WTC11 (cell line): Measurements from ENCODE around the gene MRPL52. TPM values are rescaled to one million over a fixed set of nuclear protein-coding genes. Genes with fewer than 3 reads are reported as not detected.

ENCODE experiments used
- ATAC-seq: fragments of 200-7000 bp; cut with Tn5 transposase; 2 replicates; pipeline ENCODE4 v1.10.0; 2021; ENCODE audit warnings: mild to moderate bottlenecking, moderate library complexity
- CTCF ChIA-PET: fragments of 300-600 bp; sonication (Branson Sonifier 250); formaldehyde crosslinking; loops from one replicate; lab custom pipeline; 2021; ENCODE audit warnings: antibody characterized with exemption; lab: Charles Lee
- POLR2A ChIA-PET: fragments of 350-600 bp; sonication (Branson Sonifier 250); formaldehyde crosslinking; loops from one replicate; lab custom pipeline; 2021; ENCODE audit warnings: antibody characterized with exemption; lab: Charles Lee
- DNase-seq: peaks from one replicate; pipeline ENCODE4 v3.0.0; 2021; ENCODE audit warnings: low spot score
- H3K27ac Mint-ChIP-seq: 2 replicates; pipeline ENCODE4 v1.8.0; 2021; ENCODE audit warnings: mixed read lengths
- H3K27me3 Mint-ChIP-seq: 2 replicates; pipeline ENCODE4 v1.8.0; 2021; ENCODE audit warnings: low read depth, mild to moderate bottlenecking, moderate library complexity, mixed read lengths
- H3K36me3 Mint-ChIP-seq: 2 replicates; pipeline ENCODE4 v1.8.0; 2021; ENCODE audit warnings: mixed read lengths
- H3K4me1 Mint-ChIP-seq: 2 replicates; pipeline ENCODE4 v1.8.0; 2022; ENCODE audit warnings: mixed read lengths
- H3K4me3 Mint-ChIP-seq: 2 replicates; pipeline ENCODE4 v1.8.0; 2021; ENCODE audit warnings: mild to moderate bottlenecking, moderate library complexity, mixed read lengths
- H3K9me3 Mint-ChIP-seq: 2 replicates; pipeline ENCODE4 v1.8.0; 2021; ENCODE audit warnings: mixed read lengths
- ESRRA ChIP-seq: sonication (generic); formaldehyde crosslinking; IDR thresholded peaks from 2 replicates; pipeline ENCODE4 v1.8.1; 2022; ENCODE audit warnings: mild to moderate bottlenecking, missing genetic modification reagents, borderline replicate concordance
- FOXP4 ChIP-seq: sonication (generic); formaldehyde crosslinking; IDR thresholded peaks from 2 replicates; pipeline ENCODE4 v1.8.0; 2022; ENCODE audit warnings: mild to moderate bottlenecking, missing genetic modification reagents
- GABPB1 ChIP-seq: sonication (generic); formaldehyde crosslinking; IDR thresholded peaks from 2 replicates; pipeline ENCODE4 v1.8.1; 2023; ENCODE audit warnings: mild to moderate bottlenecking, missing genetic modification reagents
- HMGA2 ChIP-seq: fragments of 250-450 bp; sonication (Bioruptor Pico); IDR thresholded peaks from 2 replicates; pipeline ENCODE4 v1.4.0; 2021; ENCODE audit warnings: mild to moderate bottlenecking, moderate library complexity
- MYBL2 ChIP-seq: sonication (generic); formaldehyde crosslinking; IDR thresholded peaks from 2 replicates; pipeline ENCODE4 v1.8.1; 2023; ENCODE audit warnings: mild to moderate bottlenecking, moderate library complexity, missing genetic modification reagents
- NFE2L1 ChIP-seq: sonication (generic); formaldehyde crosslinking; IDR thresholded peaks from 2 replicates; pipeline ENCODE4 v1.8.1; 2023; ENCODE audit warnings: missing genetic modification reagents
- NR2C2 ChIP-seq: sonication (generic); formaldehyde crosslinking; IDR thresholded peaks from 2 replicates; pipeline ENCODE4 v1.8.0; 2022; ENCODE audit warnings: mild to moderate bottlenecking, missing genetic modification reagents
- NR3C1 ChIP-seq: sonication (generic); formaldehyde crosslinking; conservative IDR thresholded peaks from 2 replicates; pipeline ENCODE4 v1.8.1; 2023; ENCODE audit warnings: low read depth, mild to moderate bottlenecking, missing genetic modification reagents
- SMAD3 ChIP-seq: sonication (generic); formaldehyde crosslinking; IDR thresholded peaks from 2 replicates; pipeline ENCODE4 v1.8.0; 2022; ENCODE audit warnings: missing genetic modification reagents, mild to moderate bottlenecking, borderline replicate concordance
- SMAD4 ChIP-seq: sonication (generic); formaldehyde crosslinking; IDR thresholded peaks from 2 replicates; pipeline ENCODE4 v1.8.0; 2022; ENCODE audit warnings: mild to moderate bottlenecking, missing genetic modification reagents
- ZNF138 ChIP-seq: sonication (generic); formaldehyde crosslinking; conservative IDR thresholded peaks from 2 replicates; pipeline ENCODE4 v1.8.1; 2022; ENCODE audit warnings: mild to moderate bottlenecking, moderate library complexity, missing genetic modification reagents
- ZNF425 ChIP-seq: fragments of 250-450 bp; sonication (Bioruptor Pico); conservative IDR thresholded peaks from 2 replicates; pipeline ENCODE4 v1.9.0; 2021; ENCODE audit warnings: mild to moderate bottlenecking
- ZNF512 ChIP-seq: sonication (generic); formaldehyde crosslinking; IDR thresholded peaks from 2 replicates; pipeline ENCODE4 v1.8.1; 2022; ENCODE audit warnings: missing genetic modification reagents, borderline replicate concordance
- total RNA-seq: library from RNA; stranded (reverse); gene quantifications from 3 replicates; pipeline ENCODE4 v1.2.3, GENCODE V29; 2021
- TF ChIP-seq, protein P1 (sequence below): sonication (generic); formaldehyde crosslinking; conservative IDR thresholded peaks from 2 replicates; pipeline ENCODE4 v1.8.1; 2023; ENCODE audit warnings: mild to moderate bottlenecking, low read depth, missing genetic modification reagents, moderate library complexity
- TF ChIP-seq, protein P2 (sequence below): fragments of 200-600 bp; IDR thresholded peaks from 2 replicates; pipeline ENCODE4 v1.8.0; 2022; ENCODE audit warnings: antibody characterized with exemption
- TF ChIP-seq, protein P3 (sequence below): sonication (generic); formaldehyde crosslinking; IDR thresholded peaks from 2 replicates; pipeline ENCODE4 v1.8.0; 2022; ENCODE audit warnings: mild to moderate bottlenecking, missing genetic modification reagents
- TF ChIP-seq, protein P4 (sequence below): sonication (generic); formaldehyde crosslinking; IDR thresholded peaks from 2 replicates; pipeline ENCODE4 v1.8.1; 2023; ENCODE audit warnings: mild to moderate bottlenecking, missing genetic modification reagents
- TF ChIP-seq, protein P5 (sequence below): sonication (generic); formaldehyde crosslinking; IDR thresholded peaks from 2 replicates; pipeline ENCODE4 v1.8.1; 2022; ENCODE audit warnings: mild to moderate bottlenecking, moderate library complexity, missing genetic modification reagents
- TF ChIP-seq, protein P6 (sequence below): sonication (generic); formaldehyde crosslinking; IDR thresholded peaks from 2 replicates; pipeline ENCODE4 v1.8.0; 2022; ENCODE audit warnings: mild to moderate bottlenecking, missing genetic modification reagents

MRPL52 gene
- total RNA-seq, 1 experiment from 2014 or later: 170 TPM

GRCh38 chr14:22875748-22876319 is 46.1 kb downstream of the MRPL52 start (continued):
- TF ChIP-seq, protein P1, sequence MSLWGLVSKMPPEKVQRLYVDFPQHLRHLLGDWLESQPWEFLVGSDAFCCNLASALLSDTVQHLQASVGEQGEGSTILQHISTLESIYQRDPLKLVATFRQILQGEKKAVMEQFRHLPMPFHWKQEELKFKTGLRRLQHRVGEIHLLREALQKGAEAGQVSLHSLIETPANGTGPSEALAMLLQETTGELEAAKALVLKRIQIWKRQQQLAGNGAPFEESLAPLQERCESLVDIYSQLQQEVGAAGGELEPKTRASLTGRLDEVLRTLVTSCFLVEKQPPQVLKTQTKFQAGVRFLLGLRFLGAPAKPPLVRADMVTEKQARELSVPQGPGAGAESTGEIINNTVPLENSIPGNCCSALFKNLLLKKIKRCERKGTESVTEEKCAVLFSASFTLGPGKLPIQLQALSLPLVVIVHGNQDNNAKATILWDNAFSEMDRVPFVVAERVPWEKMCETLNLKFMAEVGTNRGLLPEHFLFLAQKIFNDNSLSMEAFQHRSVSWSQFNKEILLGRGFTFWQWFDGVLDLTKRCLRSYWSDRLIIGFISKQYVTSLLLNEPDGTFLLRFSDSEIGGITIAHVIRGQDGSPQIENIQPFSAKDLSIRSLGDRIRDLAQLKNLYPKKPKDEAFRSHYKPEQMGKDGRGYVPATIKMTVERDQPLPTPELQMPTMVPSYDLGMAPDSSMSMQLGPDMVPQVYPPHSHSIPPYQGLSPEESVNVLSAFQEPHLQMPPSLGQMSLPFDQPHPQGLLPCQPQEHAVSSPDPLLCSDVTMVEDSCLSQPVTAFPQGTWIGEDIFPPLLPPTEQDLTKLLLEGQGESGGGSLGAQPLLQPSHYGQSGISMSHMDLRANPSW (CRISPR knock-in tag): no peak
- TF ChIP-seq HMGA2 (no peak), ZNF425 (CRISPR knock-in tag) (no peak), SMAD4 (CRISPR knock-in tag) (no peak), NR2C2 (CRISPR knock-in tag) (no peak), MYBL2 (CRISPR knock-in tag) (no peak)
- TF ChIP-seq, protein P2, sequence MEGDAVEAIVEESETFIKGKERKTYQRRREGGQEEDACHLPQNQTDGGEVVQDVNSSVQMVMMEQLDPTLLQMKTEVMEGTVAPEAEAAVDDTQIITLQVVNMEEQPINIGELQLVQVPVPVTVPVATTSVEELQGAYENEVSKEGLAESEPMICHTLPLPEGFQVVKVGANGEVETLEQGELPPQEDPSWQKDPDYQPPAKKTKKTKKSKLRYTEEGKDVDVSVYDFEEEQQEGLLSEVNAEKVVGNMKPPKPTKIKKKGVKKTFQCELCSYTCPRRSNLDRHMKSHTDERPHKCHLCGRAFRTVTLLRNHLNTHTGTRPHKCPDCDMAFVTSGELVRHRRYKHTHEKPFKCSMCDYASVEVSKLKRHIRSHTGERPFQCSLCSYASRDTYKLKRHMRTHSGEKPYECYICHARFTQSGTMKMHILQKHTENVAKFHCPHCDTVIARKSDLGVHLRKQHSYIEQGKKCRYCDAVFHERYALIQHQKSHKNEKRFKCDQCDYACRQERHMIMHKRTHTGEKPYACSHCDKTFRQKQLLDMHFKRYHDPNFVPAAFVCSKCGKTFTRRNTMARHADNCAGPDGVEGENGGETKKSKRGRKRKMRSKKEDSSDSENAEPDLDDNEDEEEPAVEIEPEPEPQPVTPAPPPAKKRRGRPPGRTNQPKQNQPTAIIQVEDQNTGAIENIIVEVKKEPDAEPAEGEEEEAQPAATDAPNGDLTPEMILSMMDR: no peak

GRCh38 chr14:22877000-22877501 is 47.4 kb downstream of the MRPL52 start:
- Mint-ChIP-seq H3K36me3 (peaks cover 11% of the 10 kb centered on the region), H3K27ac (no peak overlapping the region), H3K9me3 (no peaks in the 10 kb centered on the region), H3K4me1 (peaks cover 12% of the 10 kb centered on the region), H3K4me3 (no peak overlapping the region), H3K27me3 (no peaks in the 10 kb centered on the region; the same call in 1 of the 2 replicates)
- ATAC-seq: no peak
- CTCF ChIA-PET: interaction anchor here (0.8 to 1.3 kb wide), 2 partner anchors 9 to 23 kb away, joined by 3 to 4 read pairs; no protein-coding TSS in a partner anchor
- POLR2A ChIA-PET: no interaction called here
- no peak for DNase-seq
- TF ChIP-seq ESRRA (CRISPR knock-in tag): no peak
- TF ChIP-seq HMGA2: no peak
- TF ChIP-seq FOXP4 (CRISPR knock-in tag): no peak
- TF ChIP-seq SMAD3 (CRISPR knock-in tag): no peak
- no peak for TF ChIP-seq ZNF512 (CRISPR knock-in tag)
- TF ChIP-seq GABPB1 (CRISPR knock-in tag): no peak
- TF ChIP-seq, protein P3, sequence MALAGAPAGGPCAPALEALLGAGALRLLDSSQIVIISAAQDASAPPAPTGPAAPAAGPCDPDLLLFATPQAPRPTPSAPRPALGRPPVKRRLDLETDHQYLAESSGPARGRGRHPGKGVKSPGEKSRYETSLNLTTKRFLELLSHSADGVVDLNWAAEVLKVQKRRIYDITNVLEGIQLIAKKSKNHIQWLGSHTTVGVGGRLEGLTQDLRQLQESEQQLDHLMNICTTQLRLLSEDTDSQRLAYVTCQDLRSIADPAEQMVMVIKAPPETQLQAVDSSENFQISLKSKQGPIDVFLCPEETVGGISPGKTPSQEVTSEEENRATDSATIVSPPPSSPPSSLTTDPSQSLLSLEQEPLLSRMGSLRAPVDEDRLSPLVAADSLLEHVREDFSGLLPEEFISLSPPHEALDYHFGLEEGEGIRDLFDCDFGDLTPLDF (CRISPR knock-in tag): no peak
- no peak for TF ChIP-seq NR3C1 (CRISPR knock-in tag)
- TF ChIP-seq ZNF138 (CRISPR knock-in tag): no peak
- TF ChIP-seq, protein P4, sequence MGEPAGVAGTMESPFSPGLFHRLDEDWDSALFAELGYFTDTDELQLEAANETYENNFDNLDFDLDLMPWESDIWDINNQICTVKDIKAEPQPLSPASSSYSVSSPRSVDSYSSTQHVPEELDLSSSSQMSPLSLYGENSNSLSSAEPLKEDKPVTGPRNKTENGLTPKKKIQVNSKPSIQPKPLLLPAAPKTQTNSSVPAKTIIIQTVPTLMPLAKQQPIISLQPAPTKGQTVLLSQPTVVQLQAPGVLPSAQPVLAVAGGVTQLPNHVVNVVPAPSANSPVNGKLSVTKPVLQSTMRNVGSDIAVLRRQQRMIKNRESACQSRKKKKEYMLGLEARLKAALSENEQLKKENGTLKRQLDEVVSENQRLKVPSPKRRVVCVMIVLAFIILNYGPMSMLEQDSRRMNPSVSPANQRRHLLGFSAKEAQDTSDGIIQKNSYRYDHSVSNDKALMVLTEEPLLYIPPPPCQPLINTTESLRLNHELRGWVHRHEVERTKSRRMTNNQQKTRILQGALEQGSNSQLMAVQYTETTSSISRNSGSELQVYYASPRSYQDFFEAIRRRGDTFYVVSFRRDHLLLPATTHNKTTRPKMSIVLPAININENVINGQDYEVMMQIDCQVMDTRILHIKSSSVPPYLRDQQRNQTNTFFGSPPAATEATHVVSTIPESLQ (CRISPR knock-in tag): no peak
- TF ChIP-seq NFE2L1 (CRISPR knock-in tag): no peak
- TF ChIP-seq, protein P5, sequence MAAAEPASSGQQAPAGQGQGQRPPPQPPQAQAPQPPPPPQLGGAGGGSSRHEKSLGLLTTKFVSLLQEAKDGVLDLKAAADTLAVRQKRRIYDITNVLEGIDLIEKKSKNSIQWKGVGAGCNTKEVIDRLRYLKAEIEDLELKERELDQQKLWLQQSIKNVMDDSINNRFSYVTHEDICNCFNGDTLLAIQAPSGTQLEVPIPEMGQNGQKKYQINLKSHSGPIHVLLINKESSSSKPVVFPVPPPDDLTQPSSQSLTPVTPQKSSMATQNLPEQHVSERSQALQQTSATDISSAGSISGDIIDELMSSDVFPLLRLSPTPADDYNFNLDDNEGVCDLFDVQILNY: no peak
- TF ChIP-seq, protein P6, sequence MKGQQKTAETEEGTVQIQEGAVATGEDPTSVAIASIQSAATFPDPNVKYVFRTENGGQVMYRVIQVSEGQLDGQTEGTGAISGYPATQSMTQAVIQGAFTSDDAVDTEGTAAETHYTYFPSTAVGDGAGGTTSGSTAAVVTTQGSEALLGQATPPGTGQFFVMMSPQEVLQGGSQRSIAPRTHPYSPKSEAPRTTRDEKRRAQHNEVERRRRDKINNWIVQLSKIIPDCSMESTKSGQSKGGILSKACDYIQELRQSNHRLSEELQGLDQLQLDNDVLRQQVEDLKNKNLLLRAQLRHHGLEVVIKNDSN (CRISPR knock-in tag): no peak
